Central memory CD4-positive, alpha-beta T cell (primary cell): ENCODE results near the gene DLG2.
"Not testable (repeated sequence)": the region's sequence is repeated elsewhere in the genome, so short reads cannot be mapped to it uniquely, and the experiment has no call there.

Experiments used
- DNase-seq: peaks from one replicate; pipeline ENCODE4 v3.0.0; 2022

The DLG2 gene

GRCh38 chr11:85184721-85185120 lies 442.4 kb downstream of the DLG2 start:
- DNase-seq = no peak

GRCh38 chr11:85182441-85183387 lies 444.4 kb downstream of the DLG2 start:
- DNase-seq = no peak

- no peak for DNase-seq
These were observed 446.6 kb downstream of the DLG2 start for GRCh38 chr11:85180528-85180927.

- DNase-seq = no peak
These were observed 455.4 kb downstream of the DLG2 start for GRCh38 chr11:85171648-85172257.

GRCh38 chr11:85170184-85170583 lies 457.0 kb downstream of the DLG2 start:
- no peak for DNase-seq

GRCh38 chr11:85167471-85167870 lies 459.7 kb downstream of the DLG2 start:
- DNase-seq = no peak

- no peak for DNase-seq
These were observed 460.1 kb downstream of the DLG2 start for GRCh38 chr11:85167038-85167437.

- no peak for DNase-seq
These were observed 461.3 kb downstream of the DLG2 start for GRCh38 chr11:85165819-85166218.

GRCh38 chr11:85164743-85165142 lies 462.4 kb downstream of the DLG2 start:
- DNase-seq = no peak

- DNase-seq = no peak
These were observed 472.9 kb downstream of the DLG2 start for GRCh38 chr11:85154294-85154693.

GRCh38 chr11:85137597-85137996 lies 489.5 kb downstream of the DLG2 start:
- DNase-seq = no peak

GRCh38 chr11:85133636-85134035 lies 493.5 kb downstream of the DLG2 start:
- DNase-seq = no peak

GRCh38 chr11:85132851-85133585 lies 494.1 kb downstream of the DLG2 start:
- DNase-seq = no peak

GRCh38 chr11:85127349-85127748 lies 499.8 kb downstream of the DLG2 start:
- DNase-seq = no peak

GRCh38 chr11:85123752-85124231 lies 503.4 kb downstream of the DLG2 start:
- no peak for DNase-seq

GRCh38 chr11:85118151-85118550 lies 509.0 kb downstream of the DLG2 start:
- no peak for DNase-seq

GRCh38 chr11:85115798-85116197 lies 511.3 kb downstream of the DLG2 start:
- DNase-seq = no peak

- DNase-seq = no peak
These were observed 512.4 kb downstream of the DLG2 start for GRCh38 chr11:85114786-85115185.

GRCh38 chr11:85110246-85110645 lies 516.9 kb downstream of the DLG2 start:
- DNase-seq = not testable (repeated sequence)

GRCh38 chr11:85109141-85109540 lies 518.0 kb downstream of the DLG2 start:
- no peak for DNase-seq

- no peak for DNase-seq
These were observed 521.3 kb downstream of the DLG2 start for GRCh38 chr11:85105868-85106267.

- DNase-seq = no peak
These were observed 527.6 kb downstream of the DLG2 start for GRCh38 chr11:85099522-85099921.

- no peak for DNase-seq
These were observed 528.1 kb downstream of the DLG2 start for GRCh38 chr11:85098996-85099395.
